AG20443 (cell line): Measurements from ENCODE around the gene SHC2.
"Not testable (repeated sequence)": the region's sequence is repeated elsewhere in the genome, so short reads cannot be mapped to it uniquely, and the experiment has no call there.

Experiments used
- DNase-seq: peaks from one replicate; pipeline ENCODE4 v3.0.0; 2012; ENCODE audit warnings: low spot score, mixed read lengths

Gene SHC2

GRCh38 chr19:491146-491741, 30.4 kb upstream of the SHC2 start:
- DNase-seq, result no peak

DNA sequence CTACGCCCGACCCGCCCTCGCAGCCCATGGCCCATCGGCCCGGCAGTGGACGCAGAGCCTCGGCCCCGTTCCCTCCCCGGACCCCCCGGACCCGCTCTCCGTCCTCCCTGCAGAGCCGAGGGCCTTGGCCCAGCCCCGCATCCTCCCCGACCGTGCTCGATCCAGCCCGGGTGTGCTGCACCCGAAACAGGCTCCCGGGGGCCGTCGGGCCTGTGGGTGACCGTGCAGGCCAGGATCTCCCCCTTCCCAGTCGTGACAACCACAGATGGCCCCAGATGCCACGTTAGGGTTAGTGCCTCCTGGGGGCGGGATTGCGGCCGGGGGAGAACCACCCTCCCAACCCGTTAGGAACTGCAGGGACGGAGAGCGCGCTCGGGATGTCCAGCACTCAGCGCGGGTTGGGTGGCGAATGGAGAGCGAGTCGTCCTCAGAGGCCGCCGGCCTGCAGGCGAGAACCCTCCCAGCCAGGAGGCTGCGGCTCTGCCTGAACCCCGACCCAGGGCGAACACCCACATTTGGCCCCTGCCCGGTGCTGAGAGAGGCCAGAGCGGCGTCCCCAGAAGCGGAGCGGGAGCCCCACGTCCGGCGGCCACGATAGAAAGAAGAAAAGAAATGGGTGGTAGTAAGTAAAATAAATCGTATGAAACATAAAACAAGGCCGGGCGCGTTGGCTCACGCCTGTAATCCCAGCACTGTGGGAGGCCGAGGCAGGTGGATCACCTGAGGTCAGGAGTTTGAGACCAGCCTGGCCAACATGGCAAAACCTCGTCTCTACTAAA, 28.8 kb upstream of the SHC2 start:
- DNase-seq, result peak; percentile 63

DNA sequence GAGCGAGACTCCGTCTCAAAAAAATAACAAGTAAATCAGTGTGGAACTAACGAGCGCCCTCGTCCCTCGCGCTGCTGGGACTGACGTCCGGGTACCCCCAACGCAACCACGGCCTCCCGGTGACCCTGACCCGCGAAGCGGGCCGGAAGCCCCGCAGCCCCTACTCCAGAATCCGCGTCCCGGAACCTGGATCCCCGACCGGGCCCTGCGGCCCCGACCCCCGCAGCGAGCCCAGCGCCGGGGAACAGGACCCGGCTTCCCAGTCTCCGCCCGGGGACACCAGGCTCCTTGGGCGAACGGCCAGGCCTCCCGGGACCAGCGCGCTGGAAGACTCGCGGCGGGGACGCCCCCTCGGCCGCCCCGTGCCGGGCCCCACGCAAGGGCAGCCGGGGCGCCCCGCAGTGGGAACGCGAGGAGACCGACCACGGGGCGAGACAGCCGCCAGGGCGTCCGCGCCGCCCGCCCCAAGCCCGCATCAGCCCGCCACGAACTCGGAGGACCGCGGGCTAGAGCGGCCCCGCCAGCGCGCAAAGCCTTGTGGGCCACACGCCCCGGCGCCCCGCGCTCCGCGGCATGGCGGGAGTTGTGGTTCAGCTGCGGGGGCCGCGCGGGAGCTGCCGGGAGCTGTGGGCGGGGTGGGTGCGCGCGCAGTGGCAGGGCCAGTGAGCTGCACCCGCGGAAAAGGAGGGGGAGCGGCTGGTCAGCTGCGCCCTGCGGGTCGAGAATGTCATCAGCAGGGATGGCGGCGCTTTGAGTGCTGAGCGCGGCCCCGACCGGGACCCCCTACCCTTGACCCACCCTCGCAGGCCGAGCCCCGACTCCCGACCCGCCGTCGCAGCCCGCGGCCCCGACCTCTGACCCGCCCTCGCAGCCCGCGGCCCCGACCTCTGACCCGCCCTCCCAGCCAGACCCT, 27.9 kb upstream of the SHC2 start:
- DNase-seq, result peak; percentile 100

DNA sequence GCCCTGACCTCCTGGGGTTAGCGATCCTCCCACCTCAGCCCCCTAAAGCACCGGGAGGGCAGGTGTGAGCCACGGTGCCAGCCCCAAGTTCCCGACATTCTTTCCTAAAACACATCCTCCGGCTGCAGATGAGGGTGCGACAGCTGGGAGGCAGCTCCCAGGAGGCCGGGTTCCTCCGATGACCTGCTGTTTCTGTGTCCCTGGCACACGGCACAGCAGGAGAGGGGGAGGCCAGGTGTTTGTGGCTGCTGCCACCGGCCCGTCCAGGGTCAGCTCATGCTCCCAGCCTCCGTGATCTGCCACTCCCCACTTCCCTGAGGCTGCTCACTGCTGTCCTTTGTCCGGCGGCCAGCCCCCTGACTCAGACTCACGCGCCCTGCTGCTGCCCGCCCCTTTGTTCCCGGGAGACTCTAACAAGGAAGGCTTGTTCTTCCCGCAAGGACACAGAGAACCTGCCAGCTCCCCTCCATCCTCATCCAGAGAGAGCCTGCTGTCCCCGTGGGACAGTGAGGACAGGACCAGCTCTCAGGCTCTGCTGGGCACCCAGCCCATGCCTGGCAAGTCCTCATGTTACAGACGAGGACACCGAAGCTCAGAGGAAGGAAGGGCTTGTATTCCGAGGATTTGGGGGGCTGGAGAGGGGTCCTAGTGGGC, 24.9 kb upstream of the SHC2 start:
- DNase-seq, result peak; percentile 45

- no peak for DNase-seq
Measured at GRCh38 chr19:485077-485476, 24.2 kb upstream of the SHC2 start.

DNA sequence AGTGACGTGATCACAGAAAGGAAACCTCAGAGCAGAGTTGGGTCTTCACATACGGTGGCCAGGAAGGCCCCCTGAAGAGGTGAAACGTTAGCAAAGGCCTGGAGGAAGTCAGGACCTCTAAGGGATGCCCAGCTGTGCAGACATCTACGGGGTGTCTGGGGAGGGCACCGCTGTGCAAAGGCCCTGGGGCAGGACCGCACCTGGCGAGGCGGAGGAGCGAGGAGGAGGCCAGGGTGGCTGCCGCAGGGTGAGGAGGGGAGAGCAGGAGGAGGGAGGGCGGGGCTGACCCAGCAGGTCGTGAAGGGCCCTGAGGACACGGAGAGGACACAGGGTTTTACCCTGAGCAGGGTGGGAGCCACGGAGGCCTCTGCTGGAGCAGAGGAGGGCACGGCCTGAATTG, 23.7 kb upstream of the SHC2 start:
- DNase-seq, result no peak

DNA sequence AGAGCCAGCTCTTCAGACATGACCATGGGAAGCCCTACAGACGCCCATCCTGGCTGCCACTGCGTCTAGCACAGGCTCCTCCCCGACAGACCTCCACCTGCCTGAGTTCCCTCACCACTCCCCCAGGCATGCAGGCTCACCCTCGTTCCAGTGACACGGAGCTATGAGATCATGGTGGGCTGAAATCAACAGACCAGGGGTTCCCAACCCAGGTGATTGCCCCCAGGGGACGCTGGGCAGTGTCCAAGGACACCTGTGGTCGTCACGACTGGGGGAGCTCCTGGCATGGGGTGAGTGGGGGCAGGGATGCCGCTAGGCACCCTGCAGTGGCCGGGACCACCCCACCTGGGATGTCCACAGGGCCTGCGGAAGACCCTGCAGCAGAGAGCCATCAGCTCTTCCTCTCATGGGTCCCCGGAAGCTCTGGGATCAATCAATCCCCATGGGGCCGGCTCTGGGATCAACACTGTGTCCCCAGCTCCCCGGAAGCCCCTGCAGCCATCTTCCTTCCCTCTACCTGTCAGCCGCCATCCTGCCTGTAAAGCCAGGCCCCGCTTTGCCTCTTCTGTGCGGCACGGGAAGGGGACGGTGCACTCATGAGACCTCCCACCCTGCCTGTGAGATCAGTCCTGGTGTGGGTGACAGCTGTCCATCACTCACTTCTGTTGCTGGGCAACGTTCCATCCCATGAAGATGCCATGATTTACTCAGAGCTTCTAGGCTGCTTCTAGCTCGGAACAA, 22.7 kb upstream of the SHC2 start:
- DNase-seq, result no peak

- no peak for DNase-seq
Measured at GRCh38 chr19:482186-483041, 21.6 kb upstream of the SHC2 start.

DNA sequence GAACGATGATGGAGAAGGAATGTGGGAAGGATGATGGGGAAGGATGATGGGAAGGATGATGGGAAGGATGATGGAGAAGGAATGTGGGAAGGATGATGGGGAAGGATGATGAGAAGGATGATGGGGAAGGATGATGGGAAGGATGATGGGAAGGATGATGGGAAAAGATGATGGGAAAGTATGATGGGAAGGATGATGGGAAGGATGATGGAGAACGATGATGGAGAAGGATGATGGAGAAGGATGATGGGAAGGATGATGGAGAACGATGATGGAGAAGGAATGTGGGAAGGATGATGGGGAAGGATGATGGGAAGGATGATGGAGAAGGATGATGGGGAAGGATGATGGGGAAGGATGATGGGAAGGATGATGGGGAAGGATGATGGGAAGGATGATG, 20.3 kb upstream of the SHC2 start:
- not testable (repeated sequence) for DNase-seq

GRCh38 chr19:480016-480855, 19.4 kb upstream of the SHC2 start:
- DNase-seq, result peak; percentile 92

DNA sequence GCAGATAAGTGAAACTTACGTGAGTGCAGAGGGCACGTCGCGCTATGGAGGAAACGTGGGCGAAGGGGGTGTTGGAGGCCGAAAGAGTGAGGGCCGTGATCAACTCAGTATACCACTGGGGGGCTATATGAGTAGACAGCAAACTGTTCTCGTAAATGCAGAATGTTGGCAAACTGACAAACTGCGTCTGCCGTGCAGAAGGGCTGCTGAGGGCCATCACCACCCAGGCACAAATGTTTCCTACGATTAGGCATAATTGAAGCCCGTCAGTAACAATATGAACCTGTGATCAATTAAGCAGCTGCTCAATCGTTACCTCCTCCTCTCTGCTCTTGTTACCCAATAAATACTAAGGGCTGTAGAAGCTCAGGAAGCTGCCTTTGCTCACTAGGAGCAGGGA, 18.1 kb upstream of the SHC2 start:
- no peak for DNase-seq

DNA sequence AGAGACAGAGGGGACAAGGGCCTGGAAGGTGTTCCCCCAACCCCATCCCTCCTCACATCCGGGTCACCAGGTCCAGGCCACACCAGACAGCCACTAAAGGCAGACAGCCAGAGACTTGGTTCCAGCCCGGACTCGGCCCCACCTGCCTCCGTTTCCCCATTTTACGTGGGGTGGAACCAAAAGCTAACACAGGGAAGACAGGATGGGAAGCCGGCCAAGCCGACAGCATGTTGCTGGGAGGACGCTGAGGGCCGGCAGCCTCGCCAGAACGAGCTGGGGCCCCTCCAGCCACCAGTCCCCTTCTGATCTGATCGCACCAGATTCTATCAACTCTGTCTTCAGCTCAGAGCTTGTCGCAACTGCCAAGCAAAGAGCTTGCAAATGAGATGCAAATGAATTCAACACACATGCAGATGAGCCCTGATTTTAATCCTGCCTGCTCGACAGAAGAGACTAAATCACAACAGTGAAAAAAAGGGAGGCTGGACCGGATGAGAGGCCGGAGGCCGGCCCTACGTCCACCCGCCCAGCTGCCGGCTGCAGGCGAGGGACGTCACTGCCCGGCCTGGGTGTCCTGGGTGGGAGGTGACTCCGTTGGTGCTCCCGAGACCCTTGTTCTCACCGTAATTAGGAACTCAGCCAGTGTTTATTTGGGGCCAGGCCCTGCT, 17.5 kb upstream of the SHC2 start:
- no peak for DNase-seq

DNA sequence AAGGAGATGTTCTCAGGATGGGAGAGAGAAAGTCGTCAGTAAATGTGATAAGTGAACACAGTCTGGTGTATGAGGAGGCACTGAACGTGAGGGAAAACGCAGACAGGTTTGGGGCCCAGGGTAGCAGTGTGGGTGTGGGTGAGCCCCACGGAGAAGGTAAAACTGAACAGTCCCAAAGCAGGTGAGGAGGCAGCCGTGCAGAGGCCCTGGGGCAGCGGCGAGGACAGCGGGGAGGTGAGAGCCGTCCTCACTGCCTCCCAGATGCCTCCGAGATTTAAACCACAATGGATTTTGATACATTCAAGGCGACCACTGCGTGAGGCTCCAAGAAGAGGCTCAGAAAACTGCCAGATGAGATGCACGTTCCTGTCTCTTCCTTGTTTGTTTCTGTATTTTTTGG, 14.5 kb upstream of the SHC2 start:
- DNase-seq, result no peak

GRCh38 chr19:474126-475078, 13.6 kb upstream of the SHC2 start:
- DNase-seq, result no peak

- no peak for DNase-seq
Measured at GRCh38 chr19:472005-472858, 11.4 kb upstream of the SHC2 start.

DNA sequence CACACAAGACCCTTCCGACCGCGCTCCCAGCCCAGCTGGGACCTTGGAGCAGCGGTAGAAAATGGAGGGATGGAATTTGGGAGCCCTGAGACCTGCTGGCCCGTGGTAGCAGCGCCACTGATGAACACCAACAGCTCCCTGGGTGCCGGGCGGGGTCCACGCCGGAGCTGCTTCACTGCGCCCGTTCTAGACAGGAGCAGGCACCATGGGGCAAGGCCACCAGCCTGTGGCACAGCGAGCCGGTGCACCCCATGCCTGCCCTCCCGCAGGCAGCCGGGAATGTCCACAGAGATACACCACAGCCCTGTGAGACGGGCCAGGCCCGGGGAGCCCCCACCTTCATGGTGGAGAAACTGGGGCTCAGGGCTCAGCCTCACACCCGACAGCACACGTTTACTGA, 9.9 kb upstream of the SHC2 start:
- no peak for DNase-seq

DNA sequence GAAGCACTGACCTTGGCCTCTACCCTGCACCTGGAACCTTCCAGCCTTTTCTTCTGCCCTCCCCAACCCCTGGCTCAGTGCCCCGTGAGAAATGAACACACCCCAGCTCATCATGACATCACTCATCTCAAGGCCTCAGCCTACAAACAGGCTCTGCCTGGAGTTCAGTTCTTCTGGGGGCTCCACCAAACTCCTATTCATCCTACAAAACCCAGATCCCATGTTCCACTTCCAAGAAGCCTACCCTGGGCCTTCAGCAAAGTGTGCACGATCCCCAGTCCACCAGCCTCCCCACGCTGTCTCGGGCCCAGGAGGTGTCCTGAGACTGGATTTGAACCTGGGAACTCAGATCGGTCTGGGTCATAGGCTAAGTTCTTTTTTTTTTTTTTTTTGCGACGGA, 9.0 kb upstream of the SHC2 start:
- no peak for DNase-seq
